Omental fat pad (tissue), 4 donors: ENCODE data around the gene GCDH. TPM values are rescaled to one million over a fixed set of nuclear protein-coding genes. Genes with fewer than 3 reads are reported as not detected.
"Not testable (repeated sequence)": the region's sequence is repeated elsewhere in the genome, so short reads cannot be mapped to it uniquely, and the experiment has no call there.

ENCODE experiments used
- ATAC-seq: fragments of 150-250 bp; one replicate; pipeline ENCODE4 v1.9.1; 2016; ENCODE audit warnings: mild to moderate bottlenecking, moderate library complexity; ENCODE audit not compliant: low FRiP score
- DNase-seq: peaks from one replicate; pipeline ENCODE4 v3.0.0-alpha.2; 2019; ENCODE audit warnings: low spot score
- total RNA-seq, 4 donors: library from RNA; depleted of rRNA; stranded (reverse); fragments of >200 nt; gene quantifications; one replicate each; pipeline ENCODE4 v1.1.0, GENCODE V29; 2016
- TF ChIP-seq, protein P1 (sequence below), 3 donors: fragments of 450-650 bp; IDR thresholded peaks; one replicate each; pipeline ENCODE4 v1.5.1; 2016 to 2017; ENCODE audit warnings: antibody characterized with exemption in 3 of 3, mild to moderate bottlenecking in 3 of 3, moderate library complexity in 2 of 3

Gene GCDH
- 10 to 100 TPM; 36.1 to 51.4 (median 45.2) TPM for total RNA-seq

GRCh38 chr19:12890787-12891552 lies at the start of gene GCDH:
GCDH (plus strand) TSS chr19:12891160; CDS start chr19:12891305, 145 bp downstream.
- peak; percentile 90 for DNase-seq
- peak; percentile 98 for ATAC-seq
- TF ChIP-seq, protein P1, sequence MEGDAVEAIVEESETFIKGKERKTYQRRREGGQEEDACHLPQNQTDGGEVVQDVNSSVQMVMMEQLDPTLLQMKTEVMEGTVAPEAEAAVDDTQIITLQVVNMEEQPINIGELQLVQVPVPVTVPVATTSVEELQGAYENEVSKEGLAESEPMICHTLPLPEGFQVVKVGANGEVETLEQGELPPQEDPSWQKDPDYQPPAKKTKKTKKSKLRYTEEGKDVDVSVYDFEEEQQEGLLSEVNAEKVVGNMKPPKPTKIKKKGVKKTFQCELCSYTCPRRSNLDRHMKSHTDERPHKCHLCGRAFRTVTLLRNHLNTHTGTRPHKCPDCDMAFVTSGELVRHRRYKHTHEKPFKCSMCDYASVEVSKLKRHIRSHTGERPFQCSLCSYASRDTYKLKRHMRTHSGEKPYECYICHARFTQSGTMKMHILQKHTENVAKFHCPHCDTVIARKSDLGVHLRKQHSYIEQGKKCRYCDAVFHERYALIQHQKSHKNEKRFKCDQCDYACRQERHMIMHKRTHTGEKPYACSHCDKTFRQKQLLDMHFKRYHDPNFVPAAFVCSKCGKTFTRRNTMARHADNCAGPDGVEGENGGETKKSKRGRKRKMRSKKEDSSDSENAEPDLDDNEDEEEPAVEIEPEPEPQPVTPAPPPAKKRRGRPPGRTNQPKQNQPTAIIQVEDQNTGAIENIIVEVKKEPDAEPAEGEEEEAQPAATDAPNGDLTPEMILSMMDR (IDR thresholded peaks at IDR 0.05): no peak

DNA sequence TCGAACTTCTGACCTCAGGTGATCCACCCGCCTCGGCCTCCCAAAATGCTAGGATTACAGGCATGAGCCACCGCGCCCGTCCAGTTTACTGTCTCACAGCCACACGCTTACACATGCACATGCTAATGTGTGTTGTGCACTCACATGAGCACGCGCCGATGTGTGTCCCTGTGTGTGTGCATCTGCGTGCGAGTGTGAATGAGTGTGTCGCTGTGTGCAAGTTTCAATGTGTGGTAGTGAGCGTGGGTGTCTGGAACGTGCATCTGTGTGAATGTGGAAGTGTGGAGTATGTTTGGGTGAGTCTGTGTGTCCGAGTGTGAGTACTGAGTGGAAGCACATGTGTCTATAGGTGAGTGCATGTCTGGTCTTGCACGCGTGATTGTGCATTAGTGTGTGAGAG lies 48.4 kb upstream of the GCDH start:
- TF ChIP-seq, protein P1 (IDR thresholded peaks at IDR 0.05): no peak
- no peak for DNase-seq
- ATAC-seq: no peak

- no peak for DNase-seq
- ATAC-seq: no peak
- TF ChIP-seq, protein P1 (IDR thresholded peaks at IDR 0.05): no peak
Measured at GRCh38 chr19:12843328-12843727, 47.6 kb upstream of the GCDH start.

- TF ChIP-seq, protein P1 (IDR thresholded peaks at IDR 0.05): no peak
- DNase-seq (no peak), ATAC-seq (no peak)
Measured at GRCh38 chr19:12843999-12844732, 46.8 kb upstream of the GCDH start.

DNA sequence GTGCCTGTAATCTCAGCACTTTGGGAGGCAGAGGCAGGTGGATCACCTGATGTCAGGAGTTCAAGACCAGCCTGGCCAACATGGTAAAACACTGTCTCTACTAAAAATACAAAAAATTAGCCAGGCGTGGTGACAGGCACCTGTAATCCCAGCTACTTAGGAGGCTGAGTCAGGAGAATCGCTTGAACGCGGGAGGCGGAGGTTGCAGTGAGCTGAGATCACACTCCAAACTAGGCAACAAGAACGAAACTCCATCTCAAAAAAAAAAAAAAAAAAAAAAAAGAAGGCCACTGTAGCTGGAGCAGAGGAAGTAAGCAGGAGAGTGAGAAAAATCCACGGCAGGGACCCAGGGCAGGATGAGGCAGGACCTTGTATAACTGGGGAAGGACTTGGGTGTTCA lies 44.3 kb upstream of the GCDH start:
- DNase-seq, ATAC-seq: not testable (repeated sequence)

GRCh38 chr19:12847159-12848139 lies 43.5 kb upstream of the GCDH start:
- TF ChIP-seq, protein P1 (IDR thresholded peaks at IDR 0.05): peak in 2 of 3 donors; percentile 85 to 98
- peak; percentile 98 for ATAC-seq
- peak; percentile 89 for DNase-seq

DNA sequence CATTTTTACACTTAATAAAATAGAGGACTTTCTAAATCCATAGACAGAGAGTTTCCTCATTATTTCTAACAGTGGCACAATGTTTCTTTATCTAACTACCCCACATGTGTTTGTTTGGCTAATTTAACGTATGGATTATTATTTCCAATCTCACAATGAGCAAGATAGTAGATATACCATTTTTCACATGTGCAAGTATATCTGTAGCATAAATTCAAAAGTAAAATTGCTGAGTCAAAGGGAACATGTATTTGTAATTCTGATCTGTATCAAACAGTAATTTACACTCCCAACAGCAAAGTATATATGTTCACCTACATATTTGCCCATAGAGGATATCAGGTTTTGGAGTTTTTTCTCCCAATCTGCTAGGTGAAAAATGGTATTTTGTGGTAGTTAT lies 34.3 kb upstream of the GCDH start:
- DNase-seq: no peak

More for the DNA sequence above, 34.3 kb upstream of the GCDH start:
- no peak for ATAC-seq
- TF ChIP-seq, protein P1 (IDR thresholded peaks at IDR 0.05): no peak
